ENCODE measurements around the gene ZNF777. TPM values are rescaled to one million over a fixed set of nuclear protein-coding genes. Genes with fewer than 3 reads are reported as not detected.

Gene ZNF777
- 7.7 and 9.8 TPM in 2 replicates for total RNA-seq

GRCh38 chr7:149460493-149461277 lies at the start of gene ZNF777:
Gene ZNF777 (minus strand): TSS chr7:149461062. CDS start chr7:149456022, 5,040 bp downstream.

DNA sequence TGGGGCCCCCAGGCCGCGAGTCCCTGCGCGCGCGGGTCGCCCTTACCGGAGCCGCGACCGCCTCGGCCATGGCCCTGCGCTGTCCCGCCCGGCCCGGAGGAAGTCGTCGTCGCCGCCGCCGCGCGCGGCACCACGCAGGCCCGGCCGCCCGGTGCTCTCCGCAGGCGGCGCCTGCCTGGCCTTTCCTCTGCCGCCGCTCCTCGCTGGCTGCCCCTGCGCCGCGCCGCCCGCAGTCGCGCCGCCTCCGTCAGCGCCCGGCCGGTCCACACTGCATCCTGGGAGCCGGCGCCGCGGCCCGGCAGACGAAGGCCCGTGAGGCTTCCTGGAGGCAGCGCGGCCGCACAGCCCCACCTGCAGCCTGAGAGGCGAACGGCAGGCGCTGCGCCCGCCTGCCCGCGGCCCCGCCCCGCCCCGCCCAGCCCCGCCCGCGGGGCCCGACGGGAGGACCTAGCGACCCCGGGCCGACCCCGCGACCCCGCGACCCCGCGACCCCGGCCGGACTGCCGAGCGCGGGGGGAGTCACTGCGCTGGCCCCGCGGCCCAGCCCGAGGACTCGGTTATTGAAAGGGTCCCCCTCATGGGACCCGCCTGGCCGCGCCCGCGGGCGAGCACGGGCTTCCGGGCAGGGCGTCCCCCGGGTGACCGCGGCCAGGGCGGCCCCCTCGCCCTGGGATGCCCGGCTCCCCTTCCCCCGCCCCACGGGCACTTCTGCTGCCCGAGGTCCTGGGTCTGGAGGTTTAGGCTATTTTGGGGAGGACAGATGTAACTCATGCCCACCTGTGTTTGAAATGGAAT lies 36.8 kb upstream of the ZNF777 start, which contains the start of gene ZNF746:
Gene ZNF746 (minus strand): TSS at position 343 of the 795 bp plus-strand sequence. CDS start 273 bp downstream, at position 70.

Other genes starting within 250 kb of the ZNF777 start
- gene ZNF212, start 221.4 kb downstream of the ZNF777 start, total RNA-seq = 4.4 and 4.5 TPM in 2 replicates
- 6.6 and 8.0 TPM in 2 replicates for gene ZNF783, start 198.9 kb downstream of the ZNF777 start, total RNA-seq
- gene ZNF746, start 36.7 kb upstream of the ZNF777 start, total RNA-seq = 18.4 and 24.4 TPM in 2 replicates